AG08395 (cell line): ENCODE results near the gene HELZ.

ENCODE experiments used
- DNase-seq: peaks from one replicate; pipeline ENCODE4 v3.0.0; 2012; ENCODE audit warnings: mixed read lengths, low spot score

Gene HELZ

DNA sequence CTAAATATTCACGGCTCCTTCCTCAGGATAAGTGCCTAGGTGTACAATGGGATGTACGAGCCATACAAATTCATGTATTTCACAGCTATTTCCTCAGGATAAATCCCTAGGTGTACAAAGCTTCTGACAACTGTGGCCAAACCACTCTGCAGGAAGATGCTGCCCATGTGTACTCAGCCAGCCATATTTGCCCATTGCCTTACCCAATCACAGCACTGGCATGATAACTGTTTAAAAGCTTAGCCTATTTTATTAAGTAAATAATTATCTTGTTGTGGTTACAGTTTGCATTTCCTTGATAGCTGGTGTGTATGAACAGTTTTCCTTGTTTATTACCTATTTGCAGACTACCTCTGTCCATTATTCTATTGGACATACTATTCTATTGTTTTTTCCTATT is 165.5 kb downstream of the HELZ start:
- no peak for DNase-seq

DNA sequence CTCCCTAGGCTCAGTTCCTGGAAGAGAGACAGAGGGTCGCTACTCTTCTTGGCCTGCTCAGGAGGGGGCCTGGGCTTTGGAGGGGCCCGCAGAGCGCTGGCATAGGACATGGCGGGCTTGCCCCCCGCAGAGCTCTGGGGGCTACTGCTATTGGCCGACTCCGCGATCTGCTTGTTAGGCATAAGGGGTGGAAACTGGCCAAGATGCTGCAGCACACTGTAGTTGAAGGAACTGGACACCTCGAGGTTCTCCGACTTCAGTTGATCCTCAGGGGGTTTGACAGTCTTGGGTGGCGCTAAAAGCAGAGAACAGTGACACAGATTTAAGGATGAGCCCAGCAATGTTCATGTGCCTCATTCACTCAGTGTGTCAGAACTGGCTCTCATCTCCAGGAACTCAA is 166.7 kb downstream of the HELZ start:
- no peak for DNase-seq

DNA sequence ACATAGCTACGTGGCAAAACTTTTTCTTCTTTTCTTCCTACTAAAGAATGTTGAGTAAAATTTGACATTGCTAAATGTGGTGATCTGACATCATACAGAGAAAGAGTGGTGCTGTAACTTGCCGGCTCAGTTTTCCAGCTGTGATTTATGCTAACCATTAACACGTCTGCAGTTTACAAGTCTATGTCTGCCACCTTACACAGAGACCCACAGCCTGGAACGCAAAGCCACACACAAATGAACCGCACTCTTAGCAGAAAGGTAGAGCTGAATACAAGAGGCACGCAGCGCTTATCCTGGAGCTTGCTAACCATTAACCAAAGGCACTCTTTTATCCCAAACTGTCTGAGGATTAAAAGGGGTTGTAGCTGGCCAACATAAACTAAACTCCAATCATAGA is 168.7 kb downstream of the HELZ start:
- no peak for DNase-seq

DNA sequence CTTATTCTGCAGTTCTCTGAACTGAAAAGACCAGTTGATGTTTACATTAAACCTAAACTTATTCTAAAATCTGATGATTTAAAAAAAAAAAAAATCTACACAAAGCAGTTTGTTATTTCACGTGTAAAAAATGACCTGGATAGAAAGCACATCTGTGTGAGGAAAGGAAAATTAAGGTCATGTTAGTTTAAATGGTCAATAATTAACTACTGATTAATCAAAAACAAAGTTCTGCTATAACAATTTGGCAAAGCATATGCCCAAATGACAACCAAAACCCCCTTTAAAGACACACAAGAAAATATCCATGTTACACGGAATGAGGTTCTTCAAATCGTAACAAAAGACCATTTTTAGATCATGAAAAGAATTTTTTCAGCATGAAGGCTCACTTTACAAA is 170.2 kb downstream of the HELZ start:
- no peak for DNase-seq

DNA sequence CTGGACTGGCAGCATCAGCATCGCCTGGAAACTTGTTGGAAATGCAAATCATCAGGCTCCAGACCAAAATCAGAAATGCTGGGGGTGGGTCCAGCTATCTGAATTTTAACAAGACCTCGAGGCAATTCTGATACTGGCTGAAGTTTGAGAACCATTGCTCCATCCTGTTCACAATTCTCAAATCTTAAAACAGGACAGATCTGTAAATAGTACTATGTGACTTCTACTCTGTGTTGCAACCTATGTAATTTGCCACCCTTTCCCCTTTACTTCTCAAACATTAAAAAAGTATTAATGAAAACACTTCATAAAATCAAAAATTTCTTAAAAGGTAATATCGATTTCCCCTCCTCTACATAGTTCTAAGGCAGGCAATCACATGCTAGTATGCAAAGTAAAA is 172.1 kb downstream of the HELZ start:
- DNase-seq: no peak

DNA sequence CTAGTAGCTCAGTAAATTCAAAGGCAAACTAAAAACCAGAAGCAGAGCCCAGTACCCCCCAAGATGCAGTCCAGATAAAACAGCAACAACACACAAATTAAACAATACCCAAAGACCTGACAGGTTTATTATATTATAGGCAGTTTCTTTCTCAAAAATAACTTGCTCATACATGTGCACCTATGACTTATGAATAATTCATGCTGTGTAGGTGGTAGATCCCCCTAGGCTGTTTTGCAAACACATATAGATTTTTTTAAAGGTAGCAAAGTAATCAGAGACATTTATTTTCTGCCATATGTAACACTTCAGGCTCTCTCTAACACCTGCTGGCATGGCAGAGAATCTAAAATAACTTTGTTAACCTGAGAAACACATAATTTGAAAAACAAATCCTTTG is 173.4 kb downstream of the HELZ start:
- no peak for DNase-seq

DNA sequence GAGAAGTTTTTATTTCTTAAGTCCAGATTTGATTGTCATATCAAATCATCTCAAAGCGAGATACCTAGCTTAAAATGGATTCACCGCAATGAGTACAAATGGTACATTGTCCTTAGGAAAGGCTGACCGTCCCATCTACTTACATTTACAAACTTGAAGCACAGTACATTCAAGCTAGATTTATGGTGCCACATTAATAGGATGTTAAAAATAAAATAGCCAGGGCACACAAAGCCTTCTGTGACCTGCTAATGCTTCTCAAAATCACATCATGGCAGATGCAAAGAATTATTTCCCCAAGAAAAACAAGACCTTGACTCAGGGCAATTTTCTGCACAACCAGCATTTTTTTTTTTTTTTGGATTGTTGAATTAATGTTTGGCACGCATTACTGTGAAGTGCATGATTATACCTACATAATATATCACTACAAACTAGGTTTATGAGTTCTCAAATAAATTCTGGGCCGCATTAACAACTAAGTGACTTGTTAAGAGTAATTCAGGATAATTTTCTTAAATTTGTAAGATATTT is 175.3 kb downstream of the HELZ start:
- DNase-seq: no peak

DNA sequence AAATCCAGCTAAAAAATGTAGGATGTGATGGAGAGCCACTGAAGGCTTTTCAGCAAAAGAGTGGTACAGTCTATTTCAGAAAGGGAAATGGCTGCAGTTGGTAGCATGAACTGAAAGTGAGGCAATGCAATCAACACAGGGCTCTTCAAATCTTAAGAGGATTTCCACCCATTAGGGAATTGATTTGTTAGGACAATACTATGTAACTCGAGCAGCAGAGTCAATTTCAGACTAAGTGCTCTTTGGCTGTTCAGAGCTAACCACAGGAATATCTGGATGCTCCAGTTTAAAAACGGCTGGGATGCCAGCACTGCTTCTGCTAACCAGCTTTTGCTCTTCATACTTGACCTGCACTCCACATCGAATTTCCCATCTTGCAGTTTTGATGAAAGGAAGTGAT is 176.0 kb downstream of the HELZ start:
- no peak for DNase-seq

DNA sequence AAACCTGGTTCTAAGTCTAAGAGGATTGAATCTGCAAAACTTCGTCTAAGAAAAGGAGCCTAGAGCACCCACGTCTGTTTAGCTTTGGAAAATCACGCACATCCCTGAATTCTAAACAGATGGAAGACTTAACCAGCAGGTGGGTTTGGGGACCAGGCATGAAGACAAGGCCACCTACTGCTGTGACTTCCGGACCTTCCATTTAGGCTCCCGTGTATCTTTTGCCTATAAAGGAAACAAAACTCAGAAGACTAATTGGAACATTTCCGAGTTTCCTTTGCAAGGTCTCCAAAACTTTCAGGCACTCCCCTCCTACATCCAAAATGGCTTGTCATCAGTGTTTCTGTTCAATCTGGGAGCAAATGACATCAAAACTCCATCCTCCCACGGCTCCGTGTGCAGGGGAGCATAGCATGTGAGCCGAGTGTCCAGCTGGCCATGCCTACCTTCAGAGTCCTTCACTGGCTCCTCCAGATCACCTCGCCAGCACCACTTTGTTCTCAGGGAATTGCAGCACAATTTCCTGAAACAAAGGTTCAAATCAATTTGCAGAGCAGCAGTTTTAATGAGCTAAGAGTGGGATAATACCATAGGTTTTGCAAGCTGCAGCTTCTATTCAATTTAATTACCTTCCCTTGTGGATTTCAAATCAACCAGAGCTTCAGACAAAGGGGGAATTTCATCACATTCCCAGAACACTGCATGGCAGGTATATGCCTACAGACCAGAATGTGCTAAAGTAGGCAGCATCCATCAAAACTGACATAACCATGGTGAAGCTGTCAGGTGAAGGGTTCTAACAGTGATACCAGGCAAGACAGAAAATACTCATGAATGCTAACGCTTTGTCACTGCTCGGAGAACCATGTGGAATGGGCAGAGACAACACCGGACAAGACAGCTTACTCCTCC is 177.2 kb downstream of the HELZ start:
- DNase-seq: no peak

DNA sequence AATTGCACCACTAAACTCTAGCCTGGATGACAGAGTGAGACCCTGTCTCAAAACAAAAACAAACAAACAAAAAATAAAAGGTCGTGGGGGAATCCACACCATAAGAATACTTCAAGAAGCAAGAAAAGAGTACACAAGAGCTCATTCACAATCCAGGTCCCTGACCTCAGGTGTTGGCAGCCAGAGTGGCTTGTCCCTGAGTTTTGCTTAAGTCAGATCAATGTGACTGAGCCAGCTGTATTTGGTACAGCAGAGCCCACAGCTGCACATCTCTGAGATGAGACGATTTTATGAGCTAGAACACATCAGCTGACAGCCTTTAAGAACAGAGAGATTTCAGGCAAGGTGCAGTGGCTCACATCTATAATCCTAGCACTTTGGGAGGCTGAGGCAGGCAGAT is 178.3 kb downstream of the HELZ start:
- no peak for DNase-seq

DNA sequence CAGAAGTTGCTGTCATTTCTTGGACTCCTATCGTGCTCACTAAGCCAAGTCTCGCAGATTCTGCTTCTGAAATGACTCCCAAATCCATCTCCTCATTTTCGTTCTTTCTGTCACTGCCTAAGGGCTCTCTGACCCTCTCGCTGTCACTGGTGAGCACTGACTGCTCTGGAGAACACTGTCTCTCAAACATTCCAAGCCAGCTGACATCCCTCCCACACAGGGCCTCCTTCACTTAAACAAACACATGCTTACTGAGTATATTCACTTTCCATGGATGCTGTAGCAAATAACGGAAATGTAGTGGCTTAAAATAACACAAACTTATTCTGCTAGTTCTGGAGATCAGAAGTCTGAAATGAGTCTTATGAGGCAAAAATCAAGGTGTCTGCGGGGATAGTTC is 181.9 kb downstream of the HELZ start:
- DNase-seq: no peak

DNA sequence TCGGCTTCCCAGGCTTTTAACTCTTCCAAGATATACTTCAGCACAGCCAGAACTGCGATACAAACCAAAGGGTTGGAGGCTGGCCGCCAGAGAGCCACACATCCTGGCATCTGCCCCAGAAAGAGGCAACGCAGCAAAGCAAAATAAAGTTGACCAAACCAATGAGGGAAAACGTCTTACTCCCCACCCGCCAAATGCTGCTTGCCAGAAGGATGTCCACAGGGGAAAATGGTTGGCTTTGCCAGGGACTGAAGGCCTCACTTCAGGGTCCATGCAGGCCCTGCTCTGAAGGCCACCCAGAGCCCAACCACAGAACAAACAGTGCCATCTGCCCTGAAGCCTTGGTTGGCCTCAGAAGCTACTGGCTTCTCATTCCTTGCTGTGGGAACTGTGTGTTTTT is 185.6 kb downstream of the HELZ start:
- no peak for DNase-seq

DNA sequence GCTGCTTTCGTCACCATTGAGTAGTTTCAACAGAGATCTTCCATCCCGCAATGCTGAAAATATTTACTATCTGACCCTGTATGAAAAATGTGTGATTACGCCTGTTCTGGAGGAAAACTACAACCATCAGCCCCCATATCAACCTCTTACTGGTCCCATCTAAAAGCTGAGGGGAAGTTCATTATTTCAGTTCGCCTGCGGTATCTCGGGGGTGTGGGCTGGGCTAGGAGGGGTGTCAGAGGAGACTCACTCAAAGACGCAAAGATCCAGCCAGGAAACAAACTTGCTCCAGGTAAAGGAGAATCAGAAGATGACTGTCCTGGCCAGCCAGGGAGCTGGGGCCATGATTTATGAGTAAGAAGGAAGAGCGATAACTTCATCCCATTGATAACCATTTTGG is 187.0 kb downstream of the HELZ start:
- DNase-seq: no peak

DNA sequence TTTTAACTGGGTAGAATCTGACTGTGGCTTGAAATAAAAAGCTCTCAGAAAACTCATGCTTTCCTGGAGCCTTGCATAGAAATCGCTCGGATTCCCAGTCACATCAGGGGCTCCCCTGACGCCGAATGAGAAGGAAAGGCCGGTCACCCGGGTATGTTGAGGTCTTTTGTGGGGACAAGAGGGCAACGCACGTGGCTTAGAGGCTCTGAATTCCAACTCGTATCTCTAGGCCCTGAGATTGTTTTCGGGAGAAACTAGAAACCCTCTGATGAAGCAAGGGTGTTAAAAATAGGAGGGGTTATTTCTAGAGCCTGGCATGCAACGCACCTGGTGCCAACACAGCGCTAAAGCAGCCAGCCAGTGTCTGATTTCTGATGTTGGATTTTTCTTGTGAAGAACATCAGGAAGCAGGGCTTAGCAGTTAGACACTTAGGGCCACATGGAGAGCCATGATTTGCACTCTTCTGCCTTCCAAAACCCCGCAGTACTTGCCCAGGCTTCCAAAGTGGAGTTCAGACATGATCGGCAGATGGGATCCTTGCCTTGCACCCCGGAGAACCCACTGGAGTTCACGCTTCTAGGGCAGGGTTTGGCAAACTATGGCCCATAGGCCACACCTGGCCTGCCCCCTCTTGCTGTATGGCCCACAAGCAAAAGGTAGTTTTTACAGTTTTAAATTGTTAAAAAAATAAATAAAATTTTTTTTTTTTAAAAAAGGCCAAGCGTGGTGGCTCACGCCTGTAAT is 188.1 kb downstream of the HELZ start:
- DNase-seq: no peak

DNA sequence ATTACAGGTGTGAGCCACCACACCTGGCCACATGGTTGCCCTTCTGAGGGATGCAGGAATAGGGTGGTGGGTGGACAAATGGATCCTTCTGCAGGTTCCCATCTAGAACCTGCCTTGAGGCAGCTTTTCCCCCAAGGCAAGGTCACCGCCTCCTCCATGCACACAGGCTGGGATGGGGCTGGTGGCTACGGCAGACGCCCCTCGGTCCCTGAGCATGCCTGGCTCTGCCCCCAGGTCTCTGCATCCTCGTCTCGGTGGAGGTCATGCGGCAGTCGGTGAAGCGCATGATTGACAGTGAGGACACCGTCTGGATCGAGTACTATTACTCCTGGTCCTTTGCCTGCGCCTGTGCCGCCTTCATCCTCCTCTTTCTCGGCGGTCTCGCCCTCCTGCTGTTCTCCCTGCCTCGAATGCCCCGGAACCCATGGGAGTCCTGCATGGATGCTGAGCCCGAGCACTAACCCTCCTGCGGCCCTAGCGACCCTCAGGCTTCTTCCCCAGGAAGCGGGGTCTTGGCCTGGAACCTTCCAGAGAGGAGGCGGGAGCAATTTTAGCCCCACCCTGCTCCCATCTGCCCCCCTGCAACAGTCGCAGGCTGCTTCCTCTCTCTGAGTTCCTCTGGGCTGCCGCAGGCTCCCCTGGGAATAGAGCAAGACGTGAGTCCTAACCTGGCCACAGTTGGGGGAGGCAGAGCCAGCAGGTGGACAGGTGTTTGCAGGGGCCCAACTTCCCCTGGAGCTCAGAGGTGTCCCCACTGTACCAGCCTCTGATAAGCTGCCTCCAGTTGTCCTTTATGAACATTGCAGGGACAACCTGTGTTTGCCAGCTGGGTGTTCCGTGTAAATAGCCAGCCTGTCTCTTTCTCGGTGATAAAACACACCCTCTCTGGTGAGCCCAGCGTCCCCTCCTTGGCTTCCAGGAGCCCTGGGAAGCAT is 188.9 kb downstream of the HELZ start:
- DNase-seq: no peak

DNA sequence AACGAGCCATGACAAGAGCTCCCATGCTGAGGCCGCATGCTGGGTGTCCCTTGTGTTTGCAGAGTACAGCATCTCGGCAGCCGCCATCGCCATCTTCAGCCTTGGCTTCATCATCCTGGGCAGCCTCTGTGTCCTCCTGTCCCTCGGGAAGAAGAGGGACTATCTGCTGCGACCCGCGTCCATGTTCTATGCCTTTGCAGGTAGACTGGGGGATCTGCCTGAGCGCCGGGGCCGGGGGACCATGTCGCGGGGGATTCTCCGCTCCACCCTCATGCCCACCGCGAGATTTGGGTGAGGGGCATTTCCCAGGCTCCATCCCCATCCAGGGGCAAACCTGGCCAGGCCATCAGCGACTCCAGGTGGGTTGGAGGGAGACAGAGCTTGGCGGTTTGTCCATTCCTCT is 190.0 kb downstream of the HELZ start:
- DNase-seq: no peak

DNA sequence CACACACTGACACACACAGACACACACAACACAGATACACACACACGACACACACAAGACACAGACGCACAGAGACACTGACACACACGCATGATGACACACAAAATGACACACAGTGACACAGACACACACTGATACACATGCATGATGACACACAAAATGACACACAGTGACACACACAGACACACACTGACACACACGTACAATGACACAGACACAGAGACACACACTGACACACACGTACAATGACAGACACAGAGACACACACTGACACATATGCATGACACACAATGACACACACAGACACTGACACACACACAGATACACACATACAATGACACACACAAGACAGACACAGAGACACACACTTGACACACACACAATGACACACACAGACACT is 190.4 kb downstream of the HELZ start:
- no peak for DNase-seq

DNA sequence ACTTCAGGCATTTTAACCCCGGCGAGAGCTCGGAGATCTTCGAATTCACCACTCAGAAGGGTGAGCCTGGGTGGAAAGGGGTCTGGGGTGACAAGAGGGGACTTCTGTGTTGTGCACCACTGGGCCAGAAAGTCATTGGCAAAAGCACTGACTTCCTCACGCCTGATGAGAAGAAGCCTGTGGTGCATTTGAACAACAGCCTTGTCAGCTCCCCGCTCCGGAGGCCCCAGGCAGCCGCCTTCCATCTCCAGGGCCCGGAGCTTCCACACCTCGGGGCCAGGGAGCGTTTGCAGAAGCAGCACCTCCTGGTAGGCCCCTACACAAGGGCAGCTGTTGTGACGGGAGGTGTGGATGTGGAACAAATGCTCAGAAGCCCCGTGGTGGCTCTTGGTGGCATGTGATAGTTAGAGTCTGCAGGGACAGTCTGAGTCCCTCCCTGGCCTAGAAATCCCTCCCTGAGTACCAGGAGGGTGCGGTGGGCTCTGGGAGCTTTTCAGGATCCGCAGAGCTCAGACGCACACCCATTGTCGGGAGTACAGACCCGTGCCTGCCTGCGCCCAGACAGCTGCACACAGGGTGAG is 190.9 kb downstream of the HELZ start:
- DNase-seq: no peak

DNA sequence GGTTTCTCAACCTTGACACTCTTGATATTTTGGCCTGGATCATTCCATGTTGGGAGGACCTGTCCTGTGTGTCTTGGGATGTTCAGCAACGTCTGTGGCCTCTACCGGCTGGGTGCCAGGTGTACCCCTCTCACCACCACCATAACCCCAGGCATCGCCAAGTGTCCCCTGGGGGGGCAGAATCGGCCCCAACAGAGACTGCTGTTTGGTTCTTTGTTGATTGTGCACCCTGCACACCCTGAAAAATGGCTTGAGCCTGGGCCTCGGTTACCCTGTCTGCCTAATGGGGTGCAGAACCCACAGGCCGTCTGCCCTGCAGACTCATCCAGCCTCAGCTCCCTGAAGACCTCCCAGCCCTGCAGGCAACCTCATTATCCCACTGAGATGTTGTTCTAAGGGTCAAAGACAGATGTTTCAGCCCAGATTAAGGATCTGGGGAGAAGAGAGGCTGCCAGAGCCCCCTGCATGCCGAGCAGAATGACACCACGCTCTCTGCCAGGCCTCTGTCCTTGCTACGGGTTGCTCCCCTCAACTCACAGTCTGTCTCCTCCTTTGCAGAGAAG is 191.5 kb downstream of the HELZ start:
- no peak for DNase-seq

DNA sequence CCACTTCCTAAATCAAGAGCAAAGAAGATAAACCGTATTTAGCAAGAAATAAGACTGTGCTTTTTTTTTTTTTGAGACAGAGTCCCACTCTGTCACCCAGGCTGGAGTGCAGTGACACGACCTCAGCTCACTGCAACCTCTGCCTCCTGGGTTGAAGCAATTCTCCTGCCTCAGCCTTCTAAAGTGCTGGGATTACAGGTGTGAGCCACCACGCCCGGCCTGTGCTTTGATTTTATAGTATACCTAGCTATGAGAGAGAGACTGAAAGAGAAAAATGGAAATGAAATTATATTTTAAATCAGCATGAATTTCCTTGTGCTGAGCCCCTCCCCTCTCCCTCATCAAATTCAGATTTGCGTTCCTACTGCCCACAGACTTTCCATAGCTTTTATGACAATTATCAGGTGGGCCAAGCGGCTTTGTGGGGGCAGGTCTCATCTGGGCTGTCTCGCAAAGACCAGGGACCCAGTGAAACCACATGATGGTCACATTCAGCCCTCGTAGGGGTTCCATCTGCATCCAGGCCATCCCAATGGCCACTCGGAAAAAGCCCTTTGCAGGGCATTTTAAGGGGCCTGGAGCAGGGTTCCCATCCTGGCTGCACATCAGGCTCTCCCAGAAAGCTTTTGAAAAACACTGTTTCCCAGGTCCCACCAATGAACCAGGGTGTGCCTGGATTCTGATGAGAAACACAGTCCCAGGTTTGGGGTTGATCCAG is 192.1 kb downstream of the HELZ start:
- no peak for DNase-seq

DNA sequence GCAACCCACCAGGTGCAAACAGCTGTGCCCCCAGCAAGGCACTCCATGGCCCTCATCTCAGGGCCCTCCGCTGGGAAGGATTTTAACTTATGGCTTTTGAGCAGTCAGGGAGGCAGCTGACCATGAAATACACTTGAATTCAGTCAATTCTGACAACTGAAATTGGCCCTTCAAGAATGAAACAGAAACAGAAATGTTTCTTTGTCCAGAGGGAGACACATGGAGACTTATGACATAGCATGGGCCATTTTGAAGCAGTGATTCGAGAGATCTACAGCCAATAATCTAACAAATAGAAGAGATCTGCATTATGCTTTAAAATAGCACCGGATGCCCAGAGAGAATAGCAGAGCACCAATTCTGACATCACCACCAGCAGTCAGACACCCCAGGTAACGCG is 193.2 kb downstream of the HELZ start:
- no peak for DNase-seq
